Body of pancreas (tissue), 4 donors: ENCODE measurements around the gene GRK3. TPM values are rescaled to one million over a fixed set of nuclear protein-coding genes. Genes with fewer than 3 reads are reported as not detected.
A peak's percentile ranks its signal among the peaks of the same experiment; 100 is the strongest.

ENCODE experiments used
- ATAC-seq: fragments of 150-250 bp; one replicate; pipeline ENCODE4 v1.9.1; 2016
- DNase-seq, 4 donors: peaks; one replicate each; pipeline ENCODE4 v3.0.0-alpha.2; 2019
- H3K27ac ChIP-seq, 4 donors: fragments of 200-600 bp; sonication (generic); 1 replicate in 3 of 4; 2 replicates in 1 of 4; pipeline versions ENCODE4 v1.5.1 to v1.6.1; 2016 to 2019; ENCODE audit warnings: mild to moderate bottlenecking in 1 of 4, mixed read lengths in 1 of 4, moderate library complexity in 1 of 4
- H3K27me3 ChIP-seq, 2 donors: fragments of 200-600 bp; sonication (generic); one replicate each; pipeline ENCODE4 v1.6.0; 2016; ENCODE audit warnings: mild to moderate bottlenecking in 1 of 2
- H3K36me3 ChIP-seq, 2 donors: fragments of 200-600 bp; sonication (generic); replicated peaks in 1 of 2; 2 replicates each; pipeline ENCODE4 v1.5.1; 2016; ENCODE audit warnings: low read depth in 2 of 2; ENCODE audit not compliant: insufficient read depth in 1 of 2
- H3K4me1 ChIP-seq: fragments of 200-600 bp; sonication (generic); one replicate; pipeline ENCODE4 v1.6.0; 2016
- H3K4me3 ChIP-seq, 2 donors: fragments of 200-600 bp; sonication (generic); 1 replicate in 1 of 2; 2 replicates in 1 of 2; pipeline ENCODE4 v1.5.1; 2016 to 2019
- H3K9me3 ChIP-seq, 3 donors: fragments of 200-600 bp; sonication (generic); 1 replicate in 2 of 3; 2 replicates in 1 of 3; pipeline ENCODE4 v1.5.1; 2016
- CTCF ChIP-seq, 7 experiments: fragments of 450-650 bp in 4 of 7; fragments of 200-600 bp in 3 of 7; sonication (generic) in 3 of 7; IDR thresholded peaks; one replicate each; pipeline ENCODE4 v1.5.1; 2016 to 2019; ENCODE audit warnings: antibody characterized with exemption in 7 of 7
- POLR2A ChIP-seq, 3 donors: fragments of 450-650 bp; IDR thresholded peaks; one replicate each; pipeline ENCODE4 v1.6.1; 2016; ENCODE audit warnings: antibody characterized with exemption in 3 of 3, mild to moderate bottlenecking in 2 of 3
- WGBS, 2 donors: methylation state at CpG; one replicate each; pipeline ENCODE4 v1.1.5; 2017; 5-methylcytosine and 5-hydroxymethylcytosine counted together
- intact Hi-C: fragments of 100-400 bp; cut with DNase I; formaldehyde crosslinking; loops from one replicate; pipeline ENCODE4 v1.15.1; 2023
- total RNA-seq, 2 donors: library from RNA; depleted of rRNA; stranded (reverse); fragments of >200 nt; gene quantifications; one replicate each; pipeline ENCODE4 v1.1.0, GENCODE V29; 2016

GRK3 gene
- total RNA-seq, 2 donors from 2014 or later = 10.4 to 10.9 TPM

GRCh38 chr22:25760848-25761595 is 196.5 kb downstream of the GRK3 start:
- ATAC-seq (no peak), DNase-seq (no peak)
- no peak for TF ChIP-seq POLR2A (IDR thresholded peaks at IDR 0.05)
- Histone ChIP-seq H3K4me3 (no peak overlapping the region), H3K4me1 (no peaks in the 10 kb centered on the region), H3K9me3 (no peaks in the 10 kb centered on the region), H3K27ac (peak overlapping the region in 1 of 4 donors; percentile 66), H3K27me3 (no peaks in the 10 kb centered on the region), H3K36me3 (no peaks in the 10 kb centered on the region)
- intact Hi-C loops = loop anchor here (10.0 kb wide), 1 partner anchor 396 kb away; no protein-coding TSS in a partner anchor
- 61 to 80% methylated on average over 11 to 14 of the region's 15 CpGs for WGBS, 2 donors

- 50 to 65% methylated on average over 2 to 5 of the region's 5 CpGs for WGBS, 2 donors
Observed at GRCh38 chr22:25762147-25762546, 197.7 kb downstream of the GRK3 start.

GRCh38 chr22:25763239-25763777 is 198.8 kb downstream of the GRK3 start:
- H3K27ac ChIP-seq = no peak overlapping the region
- no peak overlapping the region for H3K4me3 ChIP-seq
- intact Hi-C loops = loop anchor here (10.0 kb wide), 1 partner anchor 399 kb away; no protein-coding TSS in a partner anchor
- H3K36me3 ChIP-seq = no peaks in the 10 kb centered on the region
- no peaks in the 10 kb centered on the region for H3K9me3 ChIP-seq
- 67 to 68% methylated on average over 7 of the region's 7 CpGs for WGBS, 2 donors
- no peaks in the 10 kb centered on the region for H3K4me1 ChIP-seq
- DNase-seq (no peak), ATAC-seq (no peak)
- TF ChIP-seq CTCF (IDR thresholded peaks at IDR 0.05) (no peak), POLR2A (IDR thresholded peaks at IDR 0.05) (no peak)
- no peaks in the 10 kb centered on the region for H3K27me3 ChIP-seq

More at GRCh38 chr22:25762147-25762546, 197.7 kb downstream of the GRK3 start:
- H3K4me3 ChIP-seq = no peak overlapping the region
- H3K27me3 ChIP-seq = no peaks in the 10 kb centered on the region
- no peak overlapping the region for H3K27ac ChIP-seq
- TF ChIP-seq CTCF (IDR thresholded peaks at IDR 0.05) (no peak), POLR2A (IDR thresholded peaks at IDR 0.05) (no peak)
- no peak for DNase-seq
- H3K4me1 ChIP-seq = no peaks in the 10 kb centered on the region
- ATAC-seq = no peak
- H3K36me3 ChIP-seq = no peaks in the 10 kb centered on the region
- intact Hi-C loops = loop anchor here (10.0 kb wide), 1 partner anchor 397 kb away; no protein-coding TSS in a partner anchor
- H3K9me3 ChIP-seq = no peaks in the 10 kb centered on the region

- no peaks in the 10 kb centered on the region for H3K36me3 ChIP-seq
- no peak for ATAC-seq
- intact Hi-C loops = loop anchor here (10.0 kb wide), 1 partner anchor 400 kb away; no protein-coding TSS in a partner anchor
- no peak overlapping the region for H3K27ac ChIP-seq
- H3K4me3 ChIP-seq = no peak overlapping the region
- H3K9me3 ChIP-seq = no peaks in the 10 kb centered on the region
- no peaks in the 10 kb centered on the region for H3K27me3 ChIP-seq
- TF ChIP-seq POLR2A (IDR thresholded peaks at IDR 0.05) (no peak), CTCF (IDR thresholded peaks at IDR 0.05) (no peak)
- DNase-seq = no peak
- H3K4me1 ChIP-seq = no peaks in the 10 kb centered on the region
- WGBS, 2 donors = 47 to 65% methylated on average over 6 to 8 of the region's 8 CpGs
Observed at GRCh38 chr22:25764270-25765015, 200.0 kb downstream of the GRK3 start.

GRCh38 chr22:25765016-25765367 is 200.5 kb downstream of the GRK3 start:
- Histone ChIP-seq H3K27me3 (no peaks in the 10 kb centered on the region), H3K4me3 (no peak overlapping the region), H3K36me3 (no peaks in the 10 kb centered on the region), H3K27ac (no peak overlapping the region), H3K4me1 (no peaks in the 10 kb centered on the region), H3K9me3 (no peaks in the 10 kb centered on the region)
- no peak for DNase-seq
- WGBS, 2 donors = 51 to 100% methylated on average over 2 of the region's 2 CpGs
- ATAC-seq = no peak
- TF ChIP-seq CTCF (IDR thresholded peaks at IDR 0.05) = no peak
- intact Hi-C loops = loop anchor here (10.0 kb wide), 1 partner anchor 400 kb away; no protein-coding TSS in a partner anchor
